IMR-90 (cell line): ENCODE measurements around the gene PINLYP. TPM values are rescaled to one million over a fixed set of nuclear protein-coding genes. Genes with fewer than 3 reads are reported as not detected.

Experiments used
- ATAC-seq: fragments of 200-7000 bp; cut with Tn5 transposase; 2 replicates; pipeline ENCODE4 v1.9.1; 2020; ENCODE audit warnings: low read depth, mild to moderate bottlenecking, moderate library complexity
- BruUV-seq: library from RNA; stranded (reverse); fragments of 400-500 nt; replicated peaks from 2 replicates; lab custom pipeline; 2021; lab: Mats Ljungman, UMichigan
- CTCF ChIA-PET: fragments of 300-600 bp; formaldehyde crosslinking; extraction: SDS; loops from one replicate; lab custom pipeline; 2021; ENCODE audit warnings: antibody characterized with exemption; lab: Yijun Ruan, JAX
- POLR2A ChIA-PET: fragments of 300-600 bp; sonication (Branson Sonifier 250); formaldehyde crosslinking; loops from one replicate; lab custom pipeline; 2022; ENCODE audit warnings: antibody characterized with exemption; ENCODE audit not compliant: unreplicated experiment; lab: Charles Lee
- DNase-seq: peaks from one replicate; pipeline ENCODE4 v3.0.0; 2013
- H2AFZ ChIP-seq: replicated peaks from 2 replicates; pipeline ENCODE3; 2013; ENCODE audit warnings: low read length, mild to moderate bottlenecking; ENCODE audit not compliant: poor library complexity
- H2AK5ac ChIP-seq: 2 replicates; pipeline ENCODE4 v1.6.1; 2013; ENCODE audit warnings: low read depth, low read length, inconsistent platforms
- H2AK9ac ChIP-seq: replicated peaks from 2 replicates; pipeline ENCODE3; 2013; ENCODE audit warnings: mild to moderate bottlenecking, low read depth, low read length, moderate library complexity; ENCODE audit not compliant: poor library complexity
- H2BK120ac ChIP-seq: 2 replicates; pipeline ENCODE4 v1.6.1; 2013; ENCODE audit warnings: low read depth, low read length, inconsistent platforms
- H2BK15ac ChIP-seq: 3 replicates; pipeline ENCODE4 v1.6.1; 2013; ENCODE audit warnings: low read depth, low read length, inconsistent platforms
- H2BK20ac ChIP-seq: 2 replicates; pipeline ENCODE4 v1.6.1; 2013; ENCODE audit warnings: low read depth, mild to moderate bottlenecking, inconsistent platforms, low read length, moderate library complexity
- H2BK5ac ChIP-seq: 2 replicates; pipeline ENCODE4 v1.6.1; 2013; ENCODE audit warnings: mild to moderate bottlenecking, low read depth, low read length, inconsistent platforms; ENCODE audit not compliant: poor library complexity, severe bottlenecking
- H3K14ac ChIP-seq: replicated peaks from 2 replicates; pipeline ENCODE4 v1.6.1; 2013; ENCODE audit warnings: low read depth, low read length, inconsistent platforms
- H3K18ac ChIP-seq: 2 replicates; pipeline ENCODE4 v1.6.1; 2013; ENCODE audit warnings: low read depth, low read length, control low read depth
- H3K23ac ChIP-seq: 2 replicates; pipeline ENCODE4 v1.6.1; 2013; ENCODE audit warnings: low read depth, low read length, inconsistent platforms
- H3K27ac ChIP-seq: 2 replicates; pipeline ENCODE4 v1.5.1; 2013; ENCODE audit warnings: mild to moderate bottlenecking, control low read depth, low read length; ENCODE audit not compliant: insufficient read depth
- H3K27me3 ChIP-seq: 2 replicates; pipeline ENCODE4 v1.6.1; 2013; ENCODE audit warnings: low read length; ENCODE audit not compliant: control insufficient read depth, insufficient read depth
- H3K36me3 ChIP-seq: 2 replicates; pipeline ENCODE4 v1.6.1; 2013; ENCODE audit warnings: low read length, mixed read lengths; ENCODE audit not compliant: control insufficient read depth, insufficient read depth
- H3K4ac ChIP-seq: 2 replicates; pipeline ENCODE4 v1.6.1; 2013; ENCODE audit warnings: low read depth, low read length, inconsistent platforms
- H3K4me1 ChIP-seq: 2 replicates; pipeline ENCODE4 v1.6.1; 2013; ENCODE audit warnings: low read length, mixed read lengths; ENCODE audit not compliant: control insufficient read depth, insufficient read depth
- H3K4me2 ChIP-seq: 2 replicates; pipeline ENCODE4 v1.6.1; 2013; ENCODE audit warnings: low read depth, mild to moderate bottlenecking, control low read depth, low read length, moderate library complexity
- H3K4me3 ChIP-seq: 2 replicates; pipeline ENCODE4 v1.5.1; 2013; ENCODE audit warnings: low read depth, mild to moderate bottlenecking, control low read depth, low read length, moderate library complexity; ENCODE audit not compliant: insufficient read depth
- H3K56ac ChIP-seq: 2 replicates; pipeline ENCODE4 v1.6.1; 2013; ENCODE audit warnings: low read length, inconsistent platforms; ENCODE audit not compliant: insufficient read depth; ENCODE audit errors: extremely low read depth
- H3K79me1 ChIP-seq, 2 experiments: 2 replicates each; pipeline ENCODE4 v1.6.1; 2013; ENCODE audit warnings: low read length in 2 of 2, inconsistent platforms in 1 of 2, low read depth in 1 of 2
- H3K9ac ChIP-seq: 2 replicates; pipeline ENCODE4 v1.6.1; 2013; ENCODE audit warnings: low read depth, low read length, control low read depth
- H3K9me1 ChIP-seq: 2 replicates; pipeline ENCODE4 v1.6.1; 2013; ENCODE audit warnings: low read length, inconsistent platforms; ENCODE audit not compliant: insufficient read depth
- H3K9me3 ChIP-seq: 2 replicates; pipeline ENCODE4 v1.6.1; 2013; ENCODE audit warnings: low read length; ENCODE audit not compliant: control insufficient read depth, insufficient read depth
- H4K20me1 ChIP-seq: 2 replicates; pipeline ENCODE4 v1.6.1; 2013; ENCODE audit warnings: low read length, inconsistent platforms; ENCODE audit not compliant: insufficient read depth
- H4K5ac ChIP-seq: 2 replicates; pipeline ENCODE4 v1.6.1; 2013; ENCODE audit warnings: mild to moderate bottlenecking, low read depth, low read length, control low read depth
- H4K8ac ChIP-seq, 2 experiments: 2 replicates each; pipeline ENCODE4 v1.6.1; 2013; ENCODE audit warnings: low read depth in 2 of 2, low read length in 2 of 2, control low read depth in 1 of 2, inconsistent platforms in 1 of 2
- H4K91ac ChIP-seq: 2 replicates; pipeline ENCODE4 v1.6.1; 2013; ENCODE audit warnings: low read depth, low read length, inconsistent platforms; ENCODE audit not compliant: insufficient read depth
- BHLHE40 ChIP-seq: fragments of 150-350 bp; IDR thresholded peaks from 2 replicates; pipeline ENCODE4 v1.6.1; 2016; ENCODE audit warnings: mild to moderate bottlenecking, low read depth, low read length
- WGBS, 2 experiments: methylation state at CpG; one replicate each; pipeline versions ENCODE4 v1.1.5 to v1.1.7; 2013; ENCODE audit warnings: missing lambda C conversion rate in 2 of 2; ENCODE audit not compliant: insufficient read length in 1 of 2; ENCODE audit errors: extremely low coverage in 2 of 2; 5-methylcytosine and 5-hydroxymethylcytosine counted together
- dilution Hi-C: fragments of 300-500 bp; cut with HindIII; formaldehyde crosslinking; loops from one replicate; pipeline ENCODE4 v1.14.3; 2018; ENCODE audit warnings: low sequenced_read_pairs; ENCODE audit not compliant: unreplicated experiment
- in situ Hi-C: fragments of 300-500 bp; cut with MboI; formaldehyde crosslinking; loops from 3 replicates; pipeline ENCODE4 v1.14.3; 2019; ENCODE audit warnings: low sequenced_read_pairs, inconsistent platforms, mixed read lengths
- intact Hi-C: fragments of 100-400 bp; cut with micrococcal nuclease; formaldehyde crosslinking; loops from 2 replicates; pipeline ENCODE4 v1.10.0; 2022
- polyA plus RNA-seq, 3 experiments: library from polyadenylated mRNA; depleted of rRNA; stranded (reverse); fragments of >200 nt; gene quantifications; 2 replicates each; pipeline ENCODE4 v1.2.3, GENCODE V29; 2012; ENCODE audit warnings: low replicate concordance in 1 of 3
- total RNA-seq: library from RNA; depleted of rRNA; stranded (reverse); fragments of >200 nt; gene quantifications from 2 replicates; pipeline ENCODE4 v1.2.3, GENCODE V29; 2012

Gene PINLYP
- total and polyA plus RNA-seq, 2 of the 4 experiments (the other 2 are of a cell fraction), result 0.54 to 1.4 TPM

GRCh38 chr19:43616306-43616705 is 40.7 kb downstream of the PINLYP start:
- H3K4me2 ChIP-seq, result no peak overlapping the region
- no peak overlapping the region for H2AFZ ChIP-seq
- no peak for ATAC-seq
- no peaks in the 10 kb centered on the region for H3K9me3 ChIP-seq
- no peaks in the 10 kb centered on the region; the same call in 1 of the 2 replicates for H4K20me1 ChIP-seq
- WGBS, 2 experiments, result no CpG with 5 or more reads among the region's 1 CpG
- H3K27ac ChIP-seq, result no peak overlapping the region
- H3K27me3 ChIP-seq, result no peaks in the 10 kb centered on the region
- H4K5ac ChIP-seq, result no peak overlapping the region
- ChIA-PET CTCF (interaction anchor here (0.6 kb wide), 1 partner anchor 87 kb away, joined by 3 read pairs; no protein-coding TSS in a partner anchor), POLR2A (no interaction called here)
- H2BK20ac ChIP-seq, result no peak overlapping the region
- peaks cover 7% of the 10 kb centered on the region for H3K9me1 ChIP-seq
- no peak overlapping the region for H3K9ac ChIP-seq
- H4K8ac ChIP-seq, result no peak overlapping the region
- H3K14ac ChIP-seq, result no peak overlapping the region
- no peak overlapping the region for H3K4ac ChIP-seq
- no peak overlapping the region for H2AK9ac ChIP-seq
- H2BK120ac ChIP-seq, result no peak overlapping the region
- BruUV-seq, result no TSS peak
- dilution Hi-C loops (no loop called here), intact Hi-C loops (no loop called here), in situ Hi-C loops (no loop called here)
- H2BK15ac ChIP-seq, result no peak overlapping the region
- H4K91ac ChIP-seq, result no peak overlapping the region
- H2BK5ac ChIP-seq, result no peak overlapping the region
- peaks cover 40 to 78% of the 10 kb centered on the region in 2 experiments for H3K79me1 ChIP-seq
- H3K4me3 ChIP-seq, result no peak overlapping the region
- DNase-seq, result no peak
- no peak overlapping the region for H3K23ac ChIP-seq
- no peak overlapping the region for H2AK5ac ChIP-seq
- TF ChIP-seq BHLHE40, result no peak
- H3K56ac ChIP-seq, result no peak overlapping the region
- peaks cover 22% of the 10 kb centered on the region for H3K36me3 ChIP-seq
- peaks cover 6% of the 10 kb centered on the region for H3K4me1 ChIP-seq
- H3K18ac ChIP-seq, result no peak overlapping the region
